ENCODE measurements around the gene CHSY3.

Gene CHSY3

DNA sequence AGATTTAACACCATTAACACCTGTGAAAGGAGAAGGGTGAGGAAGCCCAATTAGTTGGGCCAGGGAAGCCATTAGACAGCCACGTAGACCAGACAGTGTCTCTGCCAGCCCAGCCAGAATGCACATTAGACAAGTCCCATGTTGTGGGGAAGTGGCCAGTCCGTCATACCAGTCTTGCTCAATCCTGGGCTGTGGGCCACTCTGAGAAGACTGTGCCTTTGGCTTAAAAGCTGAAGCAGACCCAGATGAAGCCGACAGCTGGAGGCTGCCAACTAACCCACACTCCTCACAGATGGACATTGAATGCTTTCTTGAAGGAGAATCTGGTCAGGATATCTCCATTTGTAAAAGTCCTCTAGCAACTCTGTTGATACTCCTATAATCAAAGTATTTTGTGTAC, 128.5 kb downstream of the CHSY3 start:
- no peak for DNase-seq

DNA sequence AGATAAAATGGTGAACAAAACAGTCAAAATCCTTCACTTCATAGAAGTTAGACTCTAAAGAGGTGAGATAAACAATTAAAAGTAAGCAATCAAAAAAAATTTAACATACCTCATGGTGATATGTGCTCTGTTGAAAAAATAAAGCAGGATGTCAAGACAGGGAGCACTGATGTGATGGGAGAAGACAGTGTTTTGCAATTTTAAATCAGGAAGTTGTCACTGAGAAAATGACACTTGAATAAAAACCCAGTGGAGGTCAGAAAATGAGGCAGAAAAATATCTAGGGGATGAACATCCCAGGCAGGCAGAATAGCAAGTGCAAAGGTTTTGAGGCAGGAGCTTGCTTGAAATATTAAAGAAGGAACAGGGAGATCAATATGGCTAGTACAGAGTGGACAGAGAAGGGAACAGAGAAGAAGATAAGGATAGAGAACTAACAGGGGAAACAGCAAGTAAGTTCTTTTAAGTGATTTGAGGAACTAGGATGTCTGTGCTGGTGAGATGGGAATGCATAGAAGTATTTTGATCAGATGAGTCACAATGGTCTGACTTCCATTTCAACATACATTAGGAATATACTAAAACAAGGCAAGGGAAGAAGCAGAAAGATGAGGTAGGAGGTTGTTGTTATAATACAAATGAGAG, 130.4 kb downstream of the CHSY3 start:
- DNase-seq: peak; percentile 78

DNA sequence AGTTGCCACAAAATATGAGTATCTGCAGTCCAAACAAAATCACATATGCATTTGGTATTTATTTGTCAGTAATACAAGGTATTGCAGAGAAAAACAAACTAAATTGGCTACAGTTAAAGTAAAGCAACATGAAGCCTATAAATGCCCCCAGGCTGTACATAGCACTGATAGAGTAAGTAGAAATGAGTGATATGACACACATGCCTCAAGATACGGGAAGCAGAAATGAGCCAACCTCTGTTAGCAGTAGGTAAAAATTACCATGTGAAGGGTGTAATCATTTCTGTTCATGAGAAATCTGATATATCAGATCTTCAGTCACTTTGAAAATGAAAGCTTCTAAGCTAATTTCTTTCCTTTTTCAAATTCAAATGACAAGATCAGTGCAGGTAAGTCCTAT, 131.1 kb downstream of the CHSY3 start:
- DNase-seq: no peak

DNA sequence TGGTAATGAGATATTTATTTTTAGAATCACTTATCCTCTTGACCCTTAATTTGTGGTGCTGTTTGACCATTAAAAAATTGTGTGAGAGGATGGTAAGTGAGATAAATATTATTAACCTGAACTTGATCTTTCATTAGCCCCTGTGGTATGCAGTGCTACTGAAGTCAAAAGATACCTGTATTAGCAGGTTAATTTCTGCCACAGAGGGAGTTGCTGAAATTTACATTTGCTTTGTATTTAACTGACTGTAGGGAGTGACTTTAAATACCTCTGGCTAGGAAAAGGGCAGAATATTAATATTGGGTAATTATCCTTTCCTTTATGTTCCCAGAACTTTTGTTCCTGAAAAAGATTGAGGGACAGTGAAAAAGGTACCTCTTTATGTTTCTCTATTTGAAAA, 133.6 kb downstream of the CHSY3 start:
- no peak for DNase-seq

DNA sequence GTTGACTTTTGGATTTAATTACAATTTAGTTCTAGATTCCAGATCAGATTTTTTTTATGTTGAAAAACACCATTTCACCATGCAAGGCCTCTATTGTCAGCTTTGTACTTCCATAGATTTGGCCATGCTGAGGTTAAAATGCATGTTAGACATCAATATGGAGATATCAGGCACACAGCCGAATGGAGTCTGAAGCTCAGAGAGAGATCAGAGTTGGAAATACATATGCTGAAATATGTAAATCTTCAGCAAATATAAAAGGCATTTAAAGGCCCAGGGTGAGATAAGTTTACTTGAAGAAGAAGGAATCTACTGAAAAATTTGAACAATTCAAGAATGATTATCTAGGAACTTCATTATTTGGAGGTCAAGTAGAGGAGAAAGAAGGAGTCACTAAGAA, 139.6 kb downstream of the CHSY3 start:
- no peak for DNase-seq

DNA sequence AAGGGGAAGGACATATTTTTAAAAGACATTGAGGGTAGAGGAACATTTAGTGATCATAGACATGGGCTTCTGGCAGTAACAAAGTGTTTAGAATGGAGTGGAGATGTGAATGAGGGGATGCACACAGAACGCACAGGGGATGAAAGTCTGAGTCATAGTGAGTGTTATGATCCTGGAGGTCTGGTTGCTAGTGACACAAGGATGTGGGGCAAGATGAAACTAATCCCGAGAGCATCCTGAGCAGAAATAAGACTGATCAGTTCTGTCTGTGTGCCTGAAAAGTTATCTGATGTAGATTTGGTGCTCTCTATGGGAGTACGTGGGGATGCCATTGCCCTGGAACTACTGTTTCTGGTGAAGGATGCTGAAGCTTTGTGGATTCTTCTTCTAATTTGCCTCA, 141.1 kb downstream of the CHSY3 start:
- DNase-seq: peak; percentile 78

DNA sequence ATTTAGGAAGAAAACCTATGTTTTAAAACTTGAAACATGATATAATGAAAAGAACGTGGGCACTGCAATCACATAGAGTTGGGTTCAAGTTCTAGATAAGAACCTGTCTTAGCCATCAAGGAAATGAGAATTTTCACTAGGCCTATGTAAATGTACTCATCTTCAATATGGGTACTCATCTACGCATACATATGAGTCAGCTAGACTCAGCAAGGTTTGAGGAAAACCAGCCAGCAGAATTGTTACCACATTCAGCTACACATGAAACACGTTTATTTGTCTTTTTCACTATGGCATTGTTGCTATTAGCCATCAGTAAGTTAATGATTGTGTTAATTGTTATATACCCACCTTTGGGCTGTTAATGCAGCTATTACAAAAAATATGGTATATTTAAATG, 146.3 kb downstream of the CHSY3 start:
- no peak for DNase-seq

DNA sequence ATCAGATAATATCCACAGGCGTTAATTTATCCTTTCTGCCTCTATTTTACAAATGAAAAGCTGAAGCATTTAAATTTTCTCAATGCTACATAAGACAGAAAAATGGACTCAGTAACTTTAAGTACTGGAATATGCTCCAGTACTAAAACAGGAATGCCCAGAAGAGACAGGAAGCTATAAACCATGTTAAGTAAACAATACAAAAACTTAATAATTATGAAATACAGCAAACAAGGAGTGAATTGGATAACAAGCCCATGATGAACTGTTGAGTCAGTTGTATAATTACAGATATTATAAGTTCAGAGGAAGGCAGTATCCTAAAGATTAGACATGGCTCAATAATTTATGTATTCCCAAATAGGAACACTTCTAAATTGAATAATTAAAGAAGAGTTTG, 148.5 kb downstream of the CHSY3 start:
- DNase-seq: no peak

DNA sequence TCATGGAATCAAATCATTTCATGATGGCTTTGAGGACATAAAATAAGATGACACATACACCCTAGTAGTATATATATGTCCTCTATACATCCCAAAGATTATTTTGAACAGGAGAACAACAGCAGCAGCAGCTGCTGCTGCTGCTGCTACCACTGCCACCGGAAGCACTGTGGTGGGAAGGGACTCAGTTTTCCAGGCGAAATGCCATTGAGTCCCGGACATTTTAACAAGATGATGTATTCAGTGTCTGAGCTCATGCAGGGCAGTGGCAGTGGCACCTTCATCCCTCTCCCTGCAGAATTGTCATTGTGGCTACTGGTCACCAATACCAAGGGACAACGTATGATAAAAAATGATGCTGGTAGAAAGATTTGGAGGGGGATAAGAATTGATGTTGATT, 151.3 kb downstream of the CHSY3 start:
- DNase-seq: peak; percentile 24

DNA sequence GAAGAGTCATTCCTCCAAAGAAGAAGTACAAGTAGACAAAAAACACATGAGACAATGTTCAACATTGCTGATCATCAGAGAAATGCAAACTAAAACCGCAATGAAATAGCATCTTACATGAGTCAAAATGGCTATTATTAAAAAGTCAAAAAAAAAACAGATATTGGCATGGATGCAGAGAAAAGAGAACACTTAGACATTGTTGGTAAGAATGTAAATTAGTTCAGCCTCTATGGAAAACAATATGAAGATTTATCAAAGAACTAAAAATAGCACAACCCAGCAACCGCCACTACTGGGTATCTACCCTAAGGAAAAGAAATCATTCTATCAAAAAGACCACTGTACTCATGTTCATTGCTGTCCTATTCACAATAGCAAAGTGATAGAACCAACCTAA, 157.5 kb downstream of the CHSY3 start:
- no peak for DNase-seq

DNA sequence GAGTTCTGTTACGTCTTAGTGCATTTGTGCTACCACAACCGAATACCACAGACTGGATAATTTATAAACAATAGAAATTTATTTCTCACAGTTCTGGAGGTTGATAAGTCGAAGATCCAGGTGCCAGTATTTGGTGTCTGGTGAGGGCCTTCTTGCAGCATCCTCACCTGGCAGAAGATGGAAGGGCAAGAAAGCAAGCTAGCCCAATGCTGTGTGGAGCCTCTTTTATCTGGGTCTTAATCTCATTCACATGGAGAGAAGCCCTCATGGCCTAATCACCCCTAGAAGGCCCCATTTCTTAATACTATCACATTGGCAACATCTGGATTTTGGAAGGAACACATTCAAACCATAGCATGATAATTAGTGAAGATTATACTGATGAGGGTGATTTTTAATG, 159.3 kb downstream of the CHSY3 start:
- DNase-seq: no peak

DNA sequence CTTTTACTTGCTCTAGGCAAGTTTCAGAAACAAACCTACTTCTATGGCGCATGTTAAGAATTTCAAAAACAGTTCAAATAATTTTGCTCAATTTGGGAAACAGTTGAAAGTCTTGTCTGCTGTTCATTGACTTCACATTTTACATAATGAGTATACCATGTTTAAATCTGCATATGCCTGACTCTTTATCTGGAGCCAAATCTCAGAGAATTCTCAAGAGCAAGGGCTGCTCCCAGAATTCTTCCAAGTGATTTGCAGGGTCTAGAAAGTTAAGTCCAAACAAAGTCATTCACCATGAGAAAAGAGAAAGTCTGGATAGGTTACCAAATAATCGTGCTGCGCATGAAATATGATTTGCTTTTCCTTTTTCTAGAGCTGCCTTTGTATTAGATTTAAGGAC, 160.2 kb downstream of the CHSY3 start:
- DNase-seq: no peak

DNA sequence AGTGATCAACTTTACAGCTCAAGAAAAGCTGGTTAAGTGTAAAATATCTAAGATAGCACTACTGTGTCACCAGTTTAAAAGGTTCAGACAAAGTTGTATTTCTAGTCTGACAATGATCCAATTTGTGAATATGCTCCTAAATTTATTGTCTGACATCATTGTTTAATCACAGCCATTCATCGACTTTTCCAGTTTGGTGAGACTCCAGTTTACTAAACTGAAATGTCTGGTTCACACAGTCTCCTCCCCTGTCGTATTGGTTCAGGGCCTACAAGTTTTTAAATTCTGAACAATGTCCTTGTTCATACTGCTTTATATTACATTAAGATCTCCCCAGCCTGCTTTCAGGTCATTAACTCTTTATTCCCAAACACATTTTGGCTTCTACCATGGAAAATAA, 161.4 kb downstream of the CHSY3 start:
- DNase-seq: no peak

DNA sequence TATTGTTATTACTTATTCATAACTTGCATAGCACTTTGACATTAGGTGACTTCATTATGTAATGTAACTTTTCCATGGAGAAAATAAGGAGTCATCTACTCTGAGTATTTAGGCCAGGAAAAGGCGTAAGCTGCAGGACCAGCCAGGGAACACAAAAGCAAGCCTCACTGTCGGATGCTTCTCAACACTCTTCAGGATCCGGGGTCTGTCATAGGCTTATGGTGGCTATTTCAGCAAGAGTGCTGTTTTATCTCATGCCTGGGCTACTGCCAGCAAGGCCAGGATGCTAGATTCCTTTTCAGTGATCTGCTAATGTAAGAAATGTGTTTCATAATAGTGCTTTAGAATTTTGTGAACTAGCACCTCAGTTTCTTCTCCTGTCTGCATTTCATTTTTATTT, 162.4 kb downstream of the CHSY3 start:
- DNase-seq: peak; percentile 64

DNA sequence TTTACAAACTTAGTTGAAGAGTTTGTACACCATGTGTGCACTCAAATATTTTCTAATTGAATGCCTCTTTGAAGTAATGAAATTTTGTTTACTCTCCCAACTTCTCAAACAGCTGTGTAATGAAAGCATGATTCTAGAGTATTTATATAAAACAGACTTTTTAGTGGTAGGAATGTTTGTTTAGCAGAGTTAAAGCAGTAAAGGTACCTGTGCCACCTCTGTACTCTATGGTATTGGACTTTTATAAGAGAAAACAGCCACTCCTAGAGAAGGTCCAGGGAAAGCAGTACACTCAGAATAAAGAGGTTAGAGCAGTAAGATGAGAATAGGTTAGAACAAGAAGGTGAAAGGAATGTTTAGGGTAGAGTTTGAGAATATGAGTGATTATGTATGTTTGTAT, 163.1 kb downstream of the CHSY3 start:
- no peak for DNase-seq

DNA sequence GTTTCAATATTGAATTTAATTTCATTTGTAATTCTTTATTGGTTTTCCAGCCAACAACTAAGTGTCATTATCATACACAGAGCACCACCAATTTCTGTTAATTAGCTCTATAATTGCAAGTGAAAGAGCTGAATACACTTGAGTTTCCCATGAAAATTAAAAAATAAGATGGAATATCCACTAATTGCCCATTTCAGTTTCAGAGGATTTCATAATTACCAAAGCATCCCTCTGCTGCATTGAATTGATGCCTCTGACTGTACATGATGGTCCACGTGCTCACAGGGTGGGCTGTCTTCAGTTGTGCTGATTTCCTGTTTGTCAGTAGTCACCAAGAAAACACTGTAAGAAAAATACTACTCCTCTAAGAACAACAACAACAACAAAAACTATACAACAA, 163.8 kb downstream of the CHSY3 start:
- DNase-seq: no peak

DNA sequence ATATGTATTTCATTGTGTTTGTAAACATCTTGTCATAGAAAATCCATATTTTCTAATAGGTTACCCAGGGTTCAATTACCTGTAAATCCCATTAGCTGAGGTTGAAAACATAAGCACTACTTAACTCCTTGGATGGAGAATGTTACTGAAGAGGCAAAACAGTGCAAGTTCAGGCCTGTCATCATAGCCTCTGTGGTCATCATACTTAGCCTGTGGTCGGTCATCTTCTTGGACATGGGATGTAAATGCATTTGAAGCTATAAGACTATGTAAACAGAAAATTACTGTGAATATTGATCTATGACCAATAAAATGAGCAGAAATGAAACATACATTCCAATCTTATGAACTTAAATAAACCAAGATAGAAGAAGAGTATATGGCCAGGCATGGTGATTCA, 164.7 kb downstream of the CHSY3 start:
- no peak for DNase-seq

DNA sequence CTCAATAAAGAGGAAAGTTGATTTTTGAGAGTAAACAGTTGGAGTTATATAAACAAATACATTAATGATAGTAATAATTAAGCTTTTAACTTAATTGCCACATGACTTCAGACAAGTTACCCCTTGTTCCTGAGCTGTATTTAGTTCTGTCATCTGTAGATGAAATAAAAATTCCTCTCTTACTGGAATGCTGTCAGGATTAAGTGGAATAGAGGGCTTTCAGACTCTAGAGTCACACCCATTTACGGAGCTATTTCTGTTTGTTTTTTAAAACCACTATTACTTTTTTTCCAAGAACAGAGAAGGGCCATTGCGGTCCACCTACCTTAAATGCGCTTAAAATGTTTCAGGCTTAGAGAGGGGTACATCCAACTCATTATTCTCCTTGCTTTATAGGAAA, 170.6 kb downstream of the CHSY3 start:
- no peak for DNase-seq

DNA sequence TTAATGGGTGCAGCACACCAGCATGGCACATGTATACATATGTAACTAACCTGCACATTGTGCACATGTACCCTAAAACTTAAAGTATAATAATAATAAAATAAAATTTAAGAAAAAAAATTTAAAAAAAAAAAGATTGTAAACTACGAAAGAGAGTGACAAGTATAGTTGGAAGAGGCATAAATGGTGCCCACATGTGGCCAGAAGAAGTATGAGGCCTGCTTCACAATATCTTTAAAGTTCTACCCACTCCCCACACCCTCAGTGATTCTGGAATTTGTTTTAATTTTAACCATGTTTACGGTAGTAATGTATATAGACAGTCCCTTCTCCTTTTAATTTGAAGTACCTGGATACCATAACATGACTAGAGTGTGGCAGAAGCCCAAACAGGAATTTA, 172.7 kb downstream of the CHSY3 start:
- no peak for DNase-seq

DNA sequence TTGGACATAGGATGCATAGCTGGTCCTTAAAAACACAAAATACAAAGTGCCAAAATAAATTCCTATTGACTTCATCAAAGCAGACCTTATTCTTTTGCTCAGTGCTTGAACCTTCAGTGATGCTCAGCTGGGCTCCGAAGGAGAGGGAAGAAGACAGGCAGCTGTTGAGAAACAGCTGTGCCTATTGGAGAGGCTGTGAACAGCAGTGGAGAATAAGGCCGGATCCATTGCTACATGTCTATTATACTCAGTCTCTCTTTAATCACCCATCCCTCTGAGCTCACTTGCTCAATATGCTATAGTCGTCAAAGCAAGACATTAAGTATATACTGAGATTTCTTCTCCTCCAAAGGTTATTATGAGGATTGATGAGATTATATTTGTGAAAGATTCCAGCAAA, 174.4 kb downstream of the CHSY3 start:
- no peak for DNase-seq

DNA sequence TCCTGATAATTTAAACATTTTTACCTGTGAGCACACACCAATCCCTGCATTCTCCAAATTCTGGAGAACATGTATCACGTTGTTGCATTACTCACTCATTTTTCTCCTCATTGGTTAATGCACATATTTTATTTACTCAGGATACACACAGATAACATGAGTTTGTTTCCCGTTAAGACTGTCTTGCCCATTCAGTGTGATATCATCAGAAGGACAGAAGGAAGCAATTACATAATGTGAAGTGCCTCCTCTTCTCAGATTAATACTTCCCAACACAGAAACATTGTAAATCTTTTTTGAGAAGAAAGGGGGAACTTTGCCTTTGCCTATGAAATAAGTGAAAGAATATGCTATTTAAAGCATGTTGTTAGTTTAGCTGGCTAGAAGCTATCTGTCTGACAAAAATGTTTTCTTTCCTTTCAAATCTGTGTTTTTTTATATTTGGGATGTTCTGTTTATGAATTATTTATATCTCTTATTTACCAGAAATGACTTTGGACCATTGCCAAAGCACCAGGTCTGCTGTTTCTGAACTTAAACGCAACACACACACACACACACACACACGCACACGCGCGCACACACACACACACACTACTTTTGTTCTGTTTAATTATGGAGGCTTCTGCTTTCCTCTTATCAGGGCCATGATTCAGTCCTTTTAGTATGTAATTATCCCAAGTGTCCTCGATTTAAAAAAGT, 186.5 kb downstream of the CHSY3 start:
- DNase-seq: no peak

DNA sequence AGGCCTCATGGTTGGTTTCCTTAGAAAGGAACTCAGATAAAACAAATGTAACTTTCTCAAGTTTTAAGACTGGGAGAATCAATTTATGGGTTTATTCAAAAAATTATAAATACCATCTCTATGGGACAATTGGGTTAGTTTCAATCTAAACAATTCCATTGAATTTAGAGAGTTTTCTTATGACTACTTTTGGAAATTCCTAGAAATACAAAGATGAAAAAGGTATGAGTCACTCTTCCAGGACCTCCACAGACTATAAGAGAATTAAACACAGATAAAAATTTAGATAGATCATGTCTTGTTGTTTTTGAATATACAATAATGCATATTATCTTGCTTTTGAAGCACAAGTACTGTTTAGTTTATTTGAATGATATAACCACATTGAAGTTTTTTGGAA, 188.7 kb downstream of the CHSY3 start:
- peak; percentile 63 for DNase-seq

DNA sequence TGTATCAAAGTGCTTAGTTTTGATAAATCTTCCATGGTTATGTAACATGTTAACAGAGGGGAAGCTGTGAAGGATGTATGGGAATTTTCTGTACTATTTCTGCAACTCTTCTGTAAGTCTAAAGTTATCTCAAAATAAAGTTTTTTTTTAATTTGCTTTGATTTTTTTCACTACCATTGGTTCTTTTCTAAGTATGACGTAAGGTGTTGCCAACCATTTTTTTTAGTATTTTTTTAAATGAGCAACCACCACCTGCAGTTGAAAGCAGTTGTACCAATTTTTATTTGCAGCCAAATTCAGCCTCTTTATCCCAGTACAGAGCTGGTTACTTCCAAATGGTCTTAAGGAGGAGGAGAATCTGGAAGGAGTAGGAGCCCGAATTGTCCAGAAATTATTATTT, 192.2 kb downstream of the CHSY3 start:
- DNase-seq: no peak

DNA sequence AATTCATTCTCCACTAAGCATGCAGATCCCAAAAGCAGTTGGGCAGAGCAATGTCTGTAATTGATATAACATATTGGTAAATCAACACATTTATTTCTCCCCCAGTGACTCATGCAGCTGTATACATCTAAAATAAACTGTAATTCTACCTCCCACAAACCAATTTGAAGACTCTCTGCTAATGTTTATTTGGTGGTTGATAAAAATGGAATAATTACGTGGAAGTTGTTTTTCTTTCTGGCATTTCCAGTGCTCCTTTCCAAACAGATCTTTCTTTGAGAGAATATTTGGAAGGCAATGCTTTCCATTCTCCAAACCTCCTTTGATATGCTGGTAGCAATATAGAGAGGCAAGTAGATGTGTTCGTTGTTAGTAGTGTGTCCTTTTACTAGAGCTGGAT, 194.7 kb downstream of the CHSY3 start:
- DNase-seq: no peak

DNA sequence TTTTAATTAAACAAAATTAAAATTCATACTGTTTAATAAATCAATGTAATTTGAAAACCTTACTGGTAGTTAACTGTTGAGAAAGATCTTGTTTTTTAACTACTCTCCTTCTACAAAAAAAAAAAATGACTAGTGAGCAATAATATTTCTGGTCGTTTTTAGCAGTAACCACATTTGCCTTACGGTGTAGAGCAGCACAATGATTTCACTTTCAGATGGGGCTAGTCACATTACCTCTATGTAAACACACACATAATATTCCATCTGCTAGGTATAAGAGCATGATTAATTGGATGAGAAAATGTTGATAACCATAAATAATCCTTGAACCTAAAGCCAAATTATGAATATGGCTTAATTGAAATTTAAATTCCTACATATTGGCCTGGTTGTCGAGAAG, 198.1 kb downstream of the CHSY3 start:
- DNase-seq: no peak

Data from fibroblast of skin of right biceps (primary cell).